Loucy (cell line): ENCODE results near the gene GAB1.

ENCODE experiments used
- H2AFZ ChIP-seq: fragments of 200-600 bp; sonication (generic); 2 replicates; pipeline ENCODE4 v1.6.0; 2016; ENCODE audit warnings: antibody characterized with exemption, mild to moderate bottlenecking, low read length, moderate library complexity
- H3F3A ChIP-seq: fragments of 200-600 bp; 2 replicates; pipeline ENCODE4 v1.6.0; 2016; ENCODE audit warnings: antibody characterized with exemption, low read depth, mild to moderate bottlenecking
- H3K27me3 ChIP-seq: fragments of 200-600 bp; sonication (generic); 2 replicates; pipeline ENCODE4 v1.6.1; 2014; ENCODE audit warnings: low read length, mild to moderate bottlenecking; ENCODE audit not compliant: insufficient read depth, poor library complexity, severe bottlenecking
- H3K36me3 ChIP-seq: fragments of 200-600 bp; sonication (generic); 2 replicates; pipeline ENCODE4 v1.6.1; 2016; ENCODE audit warnings: low read length; ENCODE audit not compliant: insufficient read depth
- H3K4me1 ChIP-seq: fragments of 200-600 bp; sonication (generic); 2 replicates; pipeline ENCODE4 v1.5.1; 2014; ENCODE audit warnings: low read length, mild to moderate bottlenecking; ENCODE audit not compliant: insufficient read depth, poor library complexity, severe bottlenecking
- H3K4me2 ChIP-seq: fragments of 200-600 bp; sonication (generic); 2 replicates; pipeline ENCODE4 v1.6.0; 2014; ENCODE audit warnings: antibody characterized with exemption, low read length, low read depth, mild to moderate bottlenecking; ENCODE audit not compliant: poor library complexity, severe bottlenecking
- H3K4me3 ChIP-seq: fragments of 200-600 bp; sonication (generic); 2 replicates; pipeline ENCODE4 v1.5.1; 2014; ENCODE audit warnings: low read length, mild to moderate bottlenecking, mixed read lengths; ENCODE audit not compliant: poor library complexity, severe bottlenecking
- H3K79me2 ChIP-seq: fragments of 200-600 bp; sonication (generic); 2 replicates; pipeline ENCODE4 v1.6.1; 2014; ENCODE audit warnings: low read length; ENCODE audit not compliant: insufficient read depth
- H3K9ac ChIP-seq: fragments of 200-600 bp; sonication (generic); 2 replicates; pipeline ENCODE4 v1.6.0; 2014; ENCODE audit warnings: mild to moderate bottlenecking, low read depth, low read length, moderate library complexity; ENCODE audit not compliant: poor library complexity, severe bottlenecking
- H3K9me2 ChIP-seq: fragments of 200-600 bp; sonication (generic); replicated peaks from 2 replicates; pipeline ENCODE4 v1.6.1; 2016; ENCODE audit warnings: low read depth, low read length, mixed read lengths
- H3K9me3 ChIP-seq: fragments of 200-600 bp; sonication (generic); 2 replicates; pipeline ENCODE4 v1.6.1; 2014; ENCODE audit warnings: mild to moderate bottlenecking, antibody characterized with exemption, low read length, low read depth; ENCODE audit not compliant: insufficient read depth
- H4K20me1 ChIP-seq: fragments of 200-600 bp; sonication (generic); 2 replicates; pipeline ENCODE4 v1.6.0; 2014; ENCODE audit warnings: antibody characterized with exemption, low read length, mild to moderate bottlenecking; ENCODE audit not compliant: insufficient read depth, poor library complexity, severe bottlenecking
- EZH2phosphoT487 ChIP-seq: fragments of 200-600 bp; IDR thresholded peaks from 2 replicates; pipeline ENCODE4 v1.6.1; 2018; ENCODE audit warnings: antibody characterized with exemption, mild to moderate bottlenecking, moderate library complexity, borderline replicate concordance
- TF ChIP-seq, protein P1 (sequence below): fragments of 200-600 bp; sonication (generic); conservative IDR thresholded peaks from 2 replicates; pipeline ENCODE4 v1.5.1; 2014; ENCODE audit warnings: mild to moderate bottlenecking, antibody characterized with exemption, low read length

GAB1 gene

DNA sequence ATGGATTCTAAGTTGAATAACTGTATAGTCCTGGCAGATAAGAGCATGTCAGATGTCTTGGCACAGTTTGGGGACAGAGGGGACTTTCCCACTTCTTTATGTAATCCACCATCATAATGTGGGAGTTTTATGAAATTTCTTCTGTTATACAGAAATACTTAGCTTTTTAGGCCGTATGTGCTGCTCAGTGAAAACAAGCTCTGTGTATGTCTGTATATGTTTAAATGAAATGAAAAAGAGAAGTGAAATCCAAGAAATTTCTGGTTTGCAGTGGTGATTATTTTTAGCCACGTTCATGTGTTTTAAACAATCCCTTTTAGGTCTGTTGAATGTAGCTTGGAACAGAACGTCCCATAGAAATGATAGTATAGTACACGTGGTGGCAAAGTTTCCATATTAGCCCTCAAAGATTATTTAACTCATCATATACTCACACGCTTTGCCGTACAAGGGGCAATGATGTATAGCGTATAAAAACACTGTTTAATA is 41.0 kb downstream of the GAB1 start:
- H3K9me2 ChIP-seq: no peaks in the 10 kb centered on the region
- no peak overlapping the region for H3K4me3 ChIP-seq
- H2AFZ ChIP-seq: no peak overlapping the region
- peaks cover 39% of the 10 kb centered on the region for H3K4me1 ChIP-seq
- H4K20me1 ChIP-seq: peaks cover 4% of the 10 kb centered on the region
- no peaks in the 10 kb centered on the region for H3K9me3 ChIP-seq
- H3K4me2 ChIP-seq: no peak overlapping the region
- H3K9ac ChIP-seq: no peak overlapping the region
- H3F3A ChIP-seq: no peaks in the 10 kb centered on the region
- peaks cover 94% of the 10 kb centered on the region for H3K79me2 ChIP-seq
- TF ChIP-seq, protein P1, sequence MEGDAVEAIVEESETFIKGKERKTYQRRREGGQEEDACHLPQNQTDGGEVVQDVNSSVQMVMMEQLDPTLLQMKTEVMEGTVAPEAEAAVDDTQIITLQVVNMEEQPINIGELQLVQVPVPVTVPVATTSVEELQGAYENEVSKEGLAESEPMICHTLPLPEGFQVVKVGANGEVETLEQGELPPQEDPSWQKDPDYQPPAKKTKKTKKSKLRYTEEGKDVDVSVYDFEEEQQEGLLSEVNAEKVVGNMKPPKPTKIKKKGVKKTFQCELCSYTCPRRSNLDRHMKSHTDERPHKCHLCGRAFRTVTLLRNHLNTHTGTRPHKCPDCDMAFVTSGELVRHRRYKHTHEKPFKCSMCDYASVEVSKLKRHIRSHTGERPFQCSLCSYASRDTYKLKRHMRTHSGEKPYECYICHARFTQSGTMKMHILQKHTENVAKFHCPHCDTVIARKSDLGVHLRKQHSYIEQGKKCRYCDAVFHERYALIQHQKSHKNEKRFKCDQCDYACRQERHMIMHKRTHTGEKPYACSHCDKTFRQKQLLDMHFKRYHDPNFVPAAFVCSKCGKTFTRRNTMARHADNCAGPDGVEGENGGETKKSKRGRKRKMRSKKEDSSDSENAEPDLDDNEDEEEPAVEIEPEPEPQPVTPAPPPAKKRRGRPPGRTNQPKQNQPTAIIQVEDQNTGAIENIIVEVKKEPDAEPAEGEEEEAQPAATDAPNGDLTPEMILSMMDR: no peak
- TF ChIP-seq EZH2phosphoT487: no peak
- no peaks in the 10 kb centered on the region for H3K27me3 ChIP-seq
- no peaks in the 10 kb centered on the region for H3K36me3 ChIP-seq

- Histone ChIP-seq H2AFZ (no peak overlapping the region), H3K27me3 (no peaks in the 10 kb centered on the region), H3K36me3 (no peaks in the 10 kb centered on the region), H3K9me2 (no peaks in the 10 kb centered on the region), H3K79me2 (peaks cover 89% of the 10 kb centered on the region), H3K4me2 (no peak overlapping the region), H3K9me3 (no peaks in the 10 kb centered on the region), H3F3A (no peaks in the 10 kb centered on the region), H3K9ac (no peak overlapping the region), H4K20me1 (peaks cover 4% of the 10 kb centered on the region), H3K4me1 (peaks cover 38% of the 10 kb centered on the region), H3K4me3 (no peak overlapping the region)
- TF ChIP-seq EZH2phosphoT487: no peak
- TF ChIP-seq, protein P1: no peak
Measured at GRCh38 chr4:143380629-143381028, 44.0 kb downstream of the GAB1 start.

GRCh38 chr4:143381189-143382118 is 44.8 kb downstream of the GAB1 start:
- no peaks in the 10 kb centered on the region for H3K9me3 ChIP-seq
- no peak for TF ChIP-seq EZH2phosphoT487
- TF ChIP-seq, protein P1: no peak
- no peak overlapping the region for H3K4me2 ChIP-seq
- no peaks in the 10 kb centered on the region for H3K9me2 ChIP-seq
- no peak overlapping the region for H2AFZ ChIP-seq
- peaks cover 87% of the 10 kb centered on the region for H3K79me2 ChIP-seq
- no peaks in the 10 kb centered on the region for H3K36me3 ChIP-seq
- H3K4me1 ChIP-seq: peaks cover 38% of the 10 kb centered on the region
- H4K20me1 ChIP-seq: peaks cover 4% of the 10 kb centered on the region
- no peaks in the 10 kb centered on the region for H3F3A ChIP-seq
- H3K27me3 ChIP-seq: no peaks in the 10 kb centered on the region
- no peak overlapping the region for H3K4me3 ChIP-seq
- H3K9ac ChIP-seq: no peak overlapping the region
